SK-N-SH treated with all-trans-retinoic acid at 6 μM for 48 hours (cell line): ENCODE results near the gene ADRB1.

Experiments used
- ATAC-seq: fragments of 200-7000 bp; cut with Tn5 transposase; 3 replicates; pipeline ENCODE4 v1.9.1; 2020; ENCODE audit warnings: mild to moderate bottlenecking, moderate library complexity
- ARNTL ChIP-seq: fragments of 450-650 bp; formaldehyde crosslinking; IDR thresholded peaks from 2 replicates; pipeline ENCODE4 v1.5.0; 2020; ENCODE audit warnings: low read depth, mild to moderate bottlenecking, moderate library complexity, borderline replicate concordance
- BACH2 ChIP-seq: fragments of 250-450 bp; sonication (Bioruptor Pico); IDR thresholded peaks from 2 replicates; pipeline ENCODE4 v1.9.0; 2021; ENCODE audit warnings: mild to moderate bottlenecking, borderline replicate concordance
- CSDC2 ChIP-seq: fragments of 250-450 bp; sonication (Bioruptor Pico); IDR thresholded peaks from 2 replicates; pipeline ENCODE4 v1.5.0; 2020; ENCODE audit warnings: mild to moderate bottlenecking, moderate library complexity
- CSRNP3 ChIP-seq: fragments of 250-450 bp; sonication (Bioruptor Pico); IDR thresholded peaks from 2 replicates; pipeline ENCODE4 v1.5.1; 2021; ENCODE audit warnings: mild to moderate bottlenecking, moderate library complexity
- ESRRG ChIP-seq: fragments of 250-450 bp; sonication (Bioruptor Pico); IDR thresholded peaks from 2 replicates; pipeline ENCODE4 v1.6.1; 2021; ENCODE audit warnings: mild to moderate bottlenecking
- GLIS3 ChIP-seq: fragments of 250-450 bp; sonication (Bioruptor Pico); IDR thresholded peaks from 2 replicates; pipeline ENCODE4 v1.5.0; 2020; ENCODE audit warnings: mild to moderate bottlenecking, moderate library complexity
- OSR1 ChIP-seq: fragments of 250-450 bp; sonication (Bioruptor Pico); IDR thresholded peaks from 2 replicates; pipeline ENCODE4 v1.8.0; 2022; ENCODE audit warnings: moderate library complexity, mild to moderate bottlenecking, inconsistent platforms
- POU6F1 ChIP-seq: fragments of 250-450 bp; sonication (Bioruptor Pico); IDR thresholded peaks from 2 replicates; pipeline ENCODE4 v1.8.0; 2021; ENCODE audit warnings: low read depth, mild to moderate bottlenecking, moderate library complexity, borderline replicate concordance
- RARB ChIP-seq: fragments of 250-450 bp; sonication (Bioruptor Pico); IDR thresholded peaks from 2 replicates; pipeline ENCODE4 v1.8.0; 2021; ENCODE audit warnings: mild to moderate bottlenecking, moderate library complexity
- SNAI2 ChIP-seq: fragments of 250-450 bp; sonication (Bioruptor Pico); IDR thresholded peaks from 2 replicates; pipeline ENCODE4 v1.5.0; 2020; ENCODE audit warnings: mild to moderate bottlenecking, moderate library complexity
- TCF4 ChIP-seq: fragments of 250-450 bp; sonication (Bioruptor Pico); IDR thresholded peaks from 2 replicates; pipeline ENCODE4 v1.8.0; 2021; ENCODE audit warnings: mild to moderate bottlenecking, moderate library complexity, borderline replicate concordance
- TOX ChIP-seq: fragments of 250-450 bp; sonication (Bioruptor Pico); IDR thresholded peaks from 2 replicates; pipeline ENCODE4 v1.8.0; 2021; ENCODE audit warnings: mild to moderate bottlenecking, moderate library complexity, borderline replicate concordance
- ZC3H10 ChIP-seq: fragments of 250-450 bp; sonication (Bioruptor Pico); IDR thresholded peaks from 2 replicates; pipeline ENCODE4 v1.5.1; 2021; ENCODE audit warnings: mild to moderate bottlenecking, moderate library complexity
- ZFP3 ChIP-seq: fragments of 250-450 bp; sonication (Bioruptor Pico); IDR thresholded peaks from 2 replicates; pipeline ENCODE4 v1.5.0; 2020; ENCODE audit warnings: mild to moderate bottlenecking, moderate library complexity
- ZFP30 ChIP-seq: fragments of 450-650 bp; formaldehyde crosslinking; IDR thresholded peaks from 2 replicates; pipeline ENCODE4 v1.5.0; 2022; ENCODE audit warnings: mild to moderate bottlenecking, moderate library complexity
- ZNF565 ChIP-seq: fragments of 450-650 bp; formaldehyde crosslinking; conservative IDR thresholded peaks from 2 replicates; pipeline ENCODE4 v1.5.0; 2020; ENCODE audit warnings: low read depth, mild to moderate bottlenecking, moderate library complexity
- ZNF70 ChIP-seq: fragments of 450-650 bp; formaldehyde crosslinking; IDR thresholded peaks from 2 replicates; pipeline ENCODE4 v1.5.0; 2020; ENCODE audit warnings: mild to moderate bottlenecking, moderate library complexity
- ZNF8 ChIP-seq: fragments of 450-650 bp; formaldehyde crosslinking; IDR thresholded peaks from 2 replicates; pipeline ENCODE4 v1.5.0; 2020; ENCODE audit warnings: mild to moderate bottlenecking, moderate library complexity
- TF ChIP-seq, protein P1 (sequence below): fragments of 250-450 bp; sonication (Bioruptor Pico); IDR thresholded peaks from 2 replicates; pipeline ENCODE4 v1.5.0; 2020; ENCODE audit warnings: mild to moderate bottlenecking, moderate library complexity
- TF ChIP-seq, protein P2 (sequence below): fragments of 250-450 bp; sonication (Bioruptor Pico); IDR thresholded peaks from 2 replicates; pipeline ENCODE4 v1.5.1; 2020; ENCODE audit warnings: low read depth, mild to moderate bottlenecking, moderate library complexity
- TF ChIP-seq, protein P3 (sequence below): fragments of 250-450 bp; sonication (Bioruptor Pico); IDR thresholded peaks from 2 replicates; pipeline ENCODE4 v1.8.0; 2020; ENCODE audit warnings: mild to moderate bottlenecking, moderate library complexity, borderline replicate concordance

Gene ADRB1

DNA sequence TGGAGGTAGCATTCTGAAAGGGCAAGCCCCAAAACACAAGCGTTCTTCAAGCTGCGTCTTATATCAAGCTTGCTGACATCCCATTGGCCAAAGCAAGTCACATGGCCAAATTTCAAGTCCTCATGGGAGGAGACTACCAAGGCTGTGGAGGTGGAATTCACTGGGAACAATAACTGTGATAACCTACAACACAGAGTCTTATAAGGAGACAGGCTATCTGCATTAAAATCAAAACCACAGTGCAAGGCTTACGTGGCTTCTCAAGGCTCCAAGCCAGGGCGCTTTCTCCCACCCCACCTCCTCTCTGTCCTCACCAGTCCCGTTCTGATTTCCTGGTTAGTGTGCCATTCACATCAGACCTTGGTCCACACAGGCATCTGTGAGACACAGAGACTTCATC is 39.4 kb downstream of the ADRB1 start:
- TF ChIP-seq, protein P1, sequence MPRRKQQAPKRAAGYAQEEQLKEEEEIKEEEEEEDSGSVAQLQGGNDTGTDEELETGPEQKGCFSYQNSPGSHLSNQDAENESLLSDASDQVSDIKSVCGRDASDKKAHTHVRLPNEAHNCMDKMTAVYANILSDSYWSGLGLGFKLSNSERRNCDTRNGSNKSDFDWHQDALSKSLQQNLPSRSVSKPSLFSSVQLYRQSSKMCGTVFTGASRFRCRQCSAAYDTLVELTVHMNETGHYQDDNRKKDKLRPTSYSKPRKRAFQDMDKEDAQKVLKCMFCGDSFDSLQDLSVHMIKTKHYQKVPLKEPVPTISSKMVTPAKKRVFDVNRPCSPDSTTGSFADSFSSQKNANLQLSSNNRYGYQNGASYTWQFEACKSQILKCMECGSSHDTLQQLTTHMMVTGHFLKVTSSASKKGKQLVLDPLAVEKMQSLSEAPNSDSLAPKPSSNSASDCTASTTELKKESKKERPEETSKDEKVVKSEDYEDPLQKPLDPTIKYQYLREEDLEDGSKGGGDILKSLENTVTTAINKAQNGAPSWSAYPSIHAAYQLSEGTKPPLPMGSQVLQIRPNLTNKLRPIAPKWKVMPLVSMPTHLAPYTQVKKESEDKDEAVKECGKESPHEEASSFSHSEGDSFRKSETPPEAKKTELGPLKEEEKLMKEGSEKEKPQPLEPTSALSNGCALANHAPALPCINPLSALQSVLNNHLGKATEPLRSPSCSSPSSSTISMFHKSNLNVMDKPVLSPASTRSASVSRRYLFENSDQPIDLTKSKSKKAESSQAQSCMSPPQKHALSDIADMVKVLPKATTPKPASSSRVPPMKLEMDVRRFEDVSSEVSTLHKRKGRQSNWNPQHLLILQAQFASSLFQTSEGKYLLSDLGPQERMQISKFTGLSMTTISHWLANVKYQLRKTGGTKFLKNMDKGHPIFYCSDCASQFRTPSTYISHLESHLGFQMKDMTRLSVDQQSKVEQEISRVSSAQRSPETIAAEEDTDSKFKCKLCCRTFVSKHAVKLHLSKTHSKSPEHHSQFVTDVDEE = no peak
- TF ChIP-seq OSR1 (CRISPR knock-in tag) = no peak
- no peak for TF ChIP-seq ZNF565 (CRISPR knock-in tag)
- no peak for TF ChIP-seq POU6F1
- ATAC-seq = no peak

GRCh38 chr10:114084215-114084614 is 40.5 kb downstream of the ADRB1 start:
- no peak for TF ChIP-seq GLIS3
- TF ChIP-seq ARNTL (CRISPR knock-in tag) = no peak
- no peak for TF ChIP-seq SNAI2
- TF ChIP-seq ZFP3 (CRISPR knock-in tag) = no peak
- TF ChIP-seq ZNF70 (CRISPR knock-in tag) = no peak
- no peak for TF ChIP-seq RARB (CRISPR knock-in tag)
- no peak for TF ChIP-seq POU6F1
- TF ChIP-seq, protein P1 = no peak
- TF ChIP-seq ESRRG (CRISPR knock-in tag) = no peak
- no peak for TF ChIP-seq TCF4
- no peak for TF ChIP-seq BACH2 (CRISPR knock-in tag)
- no peak for TF ChIP-seq TOX (CRISPR knock-in tag)
- no peak for TF ChIP-seq OSR1 (CRISPR knock-in tag)
- TF ChIP-seq, protein P2, sequence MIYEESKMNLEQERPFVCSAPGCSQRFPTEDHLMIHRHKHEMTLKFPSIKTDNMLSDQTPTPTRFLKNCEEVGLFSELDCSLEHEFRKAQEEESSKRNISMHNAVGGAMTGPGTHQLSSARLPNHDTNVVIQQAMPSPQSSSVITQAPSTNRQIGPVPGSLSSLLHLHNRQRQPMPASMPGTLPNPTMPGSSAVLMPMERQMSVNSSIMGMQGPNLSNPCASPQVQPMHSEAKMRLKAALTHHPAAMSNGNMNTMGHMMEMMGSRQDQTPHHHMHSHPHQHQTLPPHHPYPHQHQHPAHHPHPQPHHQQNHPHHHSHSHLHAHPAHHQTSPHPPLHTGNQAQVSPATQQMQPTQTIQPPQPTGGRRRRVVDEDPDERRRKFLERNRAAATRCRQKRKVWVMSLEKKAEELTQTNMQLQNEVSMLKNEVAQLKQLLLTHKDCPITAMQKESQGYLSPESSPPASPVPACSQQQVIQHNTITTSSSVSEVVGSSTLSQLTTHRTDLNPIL = no peak
- TF ChIP-seq ZNF565 (CRISPR knock-in tag) = no peak
- TF ChIP-seq ZFP30 (CRISPR knock-in tag) = no peak
- no peak for TF ChIP-seq CSDC2 (CRISPR knock-in tag)
- TF ChIP-seq ZNF8 = no peak
- no peak for TF ChIP-seq CSRNP3 (CRISPR knock-in tag)
- TF ChIP-seq ZC3H10 = no peak
- TF ChIP-seq, all 23 proteins: peak for 0
- no peak for ATAC-seq

- no peak for ATAC-seq
- TF ChIP-seq, protein P3, sequence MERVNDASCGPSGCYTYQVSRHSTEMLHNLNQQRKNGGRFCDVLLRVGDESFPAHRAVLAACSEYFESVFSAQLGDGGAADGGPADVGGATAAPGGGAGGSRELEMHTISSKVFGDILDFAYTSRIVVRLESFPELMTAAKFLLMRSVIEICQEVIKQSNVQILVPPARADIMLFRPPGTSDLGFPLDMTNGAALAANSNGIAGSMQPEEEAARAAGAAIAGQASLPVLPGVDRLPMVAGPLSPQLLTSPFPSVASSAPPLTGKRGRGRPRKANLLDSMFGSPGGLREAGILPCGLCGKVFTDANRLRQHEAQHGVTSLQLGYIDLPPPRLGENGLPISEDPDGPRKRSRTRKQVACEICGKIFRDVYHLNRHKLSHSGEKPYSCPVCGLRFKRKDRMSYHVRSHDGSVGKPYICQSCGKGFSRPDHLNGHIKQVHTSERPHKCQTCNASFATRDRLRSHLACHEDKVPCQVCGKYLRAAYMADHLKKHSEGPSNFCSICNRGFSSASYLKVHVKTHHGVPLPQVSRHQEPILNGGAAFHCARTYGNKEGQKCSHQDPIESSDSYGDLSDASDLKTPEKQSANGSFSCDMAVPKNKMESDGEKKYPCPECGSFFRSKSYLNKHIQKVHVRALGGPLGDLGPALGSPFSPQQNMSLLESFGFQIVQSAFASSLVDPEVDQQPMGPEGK = no peak
- TF ChIP-seq ZNF565 (CRISPR knock-in tag) = no peak
- TF ChIP-seq ZFP30 (CRISPR knock-in tag) = no peak
- TF ChIP-seq TOX (CRISPR knock-in tag) = no peak
- TF ChIP-seq, protein P2 = no peak
- no peak for TF ChIP-seq CSDC2 (CRISPR knock-in tag)
These were observed 43.6 kb downstream of the ADRB1 start for GRCh38 chr10:114087255-114087654.
